Ovary (tissue), 9 donors: ENCODE data around the gene ZNF527. TPM values are rescaled to one million over a fixed set of nuclear protein-coding genes. Genes with fewer than 3 reads are reported as not detected.

ENCODE experiments used
- DNase-seq, 5 donors: peaks; one replicate each; pipeline ENCODE4 v3.0.0-alpha.2; 2019 to 2020
- H3K27ac ChIP-seq, 2 donors: fragments of 200-600 bp; one replicate each; pipeline versions ENCODE4 v1.5.1 to v1.8.0; 2019 to 2022
- H3K27me3 ChIP-seq: fragments of 200-600 bp; one replicate; pipeline ENCODE4 v1.8.0; 2022
- H3K36me3 ChIP-seq: fragments of 200-600 bp; sonication (generic); one replicate; pipeline ENCODE4 v1.5.1; 2019
- H3K4me1 ChIP-seq: one replicate; pipeline ENCODE4 v1.8.1; 2013; ENCODE audit warnings: mild to moderate bottlenecking, moderate library complexity; ENCODE audit not compliant: insufficient read depth
- H3K4me3 ChIP-seq: fragments of 200-600 bp; sonication (generic); one replicate; pipeline ENCODE4 v1.5.1; 2017
- H3K9me3 ChIP-seq, 2 donors: fragments of 200-600 bp in 1 of 2; sonication (generic) in 1 of 2; one replicate each; pipeline versions ENCODE4 v1.5.1 to v1.8.1; 2013 to 2019; ENCODE audit warnings: mild to moderate bottlenecking in 1 of 2, moderate library complexity in 1 of 2
- EP300 ChIP-seq: sonication (generic); formaldehyde crosslinking; IDR thresholded peaks from one replicate; pipeline ENCODE4 v1.6.1; 2017; ENCODE audit warnings: antibody characterized with exemption
- POLR2A ChIP-seq: fragments of 450-650 bp; IDR thresholded peaks from one replicate; pipeline ENCODE4 v1.6.1; 2017; ENCODE audit warnings: antibody characterized with exemption, mild to moderate bottlenecking, moderate library complexity
- WGBS, 3 donors: extraction: QIAGEN DNeasy Blood & Tissue Kit in 1 of 3; methylation state at CpG; one replicate each; pipeline versions ENCODE4 v1.1.5 to v1.1.7; 2013 to 2017; 5-methylcytosine and 5-hydroxymethylcytosine counted together
- intact Hi-C, 4 donors: fragments of 100-400 bp; cut with DNase I; formaldehyde crosslinking; loops; one replicate each; pipeline versions ENCODE4 v1.11.0 to v1.15.1; 2022 to 2023
- polyA plus RNA-seq, 2 donors: library from polyadenylated mRNA; stranded (reverse); fragments of 200-250 nt in 1 of 2; fragments of 350-450 nt in 1 of 2; fragmentation: Illumina TruSeq in 1 of 2; extraction: RNeasy Lipid Tissue Mini Kit (QIAGEN cat#74804) in 1 of 2; gene quantifications; one replicate each; pipeline ENCODE4 v1.2.3, GENCODE V29; 2013 to 2014
- total RNA-seq, 7 donors: library from RNA; depleted of rRNA in 2 of 7; stranded (reverse); fragments of >200 nt in 2 of 7; fragmentation: NEBNext Ultra II Directional in 3 of 7; extraction: Animal tissue kit (Norgen Biotek cat#: 25700) in 3 of 7; gene quantifications; one replicate each; pipeline versions ENCODE4 v1.1.0 to v1.2.4, GENCODE V29; 2016 to 2023
- TF ChIP-seq, protein P1 (sequence below), 3 donors: fragments of 450-650 bp in 2 of 3; fragments of 200-600 bp in 1 of 3; IDR thresholded peaks; one replicate each; pipeline versions ENCODE4 v1.5.1 to v1.8.0; 2016 to 2022; ENCODE audit warnings: antibody characterized with exemption in 3 of 3, mild to moderate bottlenecking in 1 of 3
- donor health status: DM: no; HTN: no; CAD: no; lungs with moderate emphysema.
- donor health status: DM: no; HTN: no; CAD: no.
- donor health status: Bipolar disorder and iron deficiency.
- donor health status: DM: yes; HTN: yes; CAD: no.
- donor health status: DM: no; HTN: no; CAD: no.
- donor health status: DM: yes; HTN: yes; CAD: no.

The ZNF527 gene
- total and polyA plus RNA-seq, 9 donors = 4.8 to 11.5 (median 7.0) TPM

DNA sequence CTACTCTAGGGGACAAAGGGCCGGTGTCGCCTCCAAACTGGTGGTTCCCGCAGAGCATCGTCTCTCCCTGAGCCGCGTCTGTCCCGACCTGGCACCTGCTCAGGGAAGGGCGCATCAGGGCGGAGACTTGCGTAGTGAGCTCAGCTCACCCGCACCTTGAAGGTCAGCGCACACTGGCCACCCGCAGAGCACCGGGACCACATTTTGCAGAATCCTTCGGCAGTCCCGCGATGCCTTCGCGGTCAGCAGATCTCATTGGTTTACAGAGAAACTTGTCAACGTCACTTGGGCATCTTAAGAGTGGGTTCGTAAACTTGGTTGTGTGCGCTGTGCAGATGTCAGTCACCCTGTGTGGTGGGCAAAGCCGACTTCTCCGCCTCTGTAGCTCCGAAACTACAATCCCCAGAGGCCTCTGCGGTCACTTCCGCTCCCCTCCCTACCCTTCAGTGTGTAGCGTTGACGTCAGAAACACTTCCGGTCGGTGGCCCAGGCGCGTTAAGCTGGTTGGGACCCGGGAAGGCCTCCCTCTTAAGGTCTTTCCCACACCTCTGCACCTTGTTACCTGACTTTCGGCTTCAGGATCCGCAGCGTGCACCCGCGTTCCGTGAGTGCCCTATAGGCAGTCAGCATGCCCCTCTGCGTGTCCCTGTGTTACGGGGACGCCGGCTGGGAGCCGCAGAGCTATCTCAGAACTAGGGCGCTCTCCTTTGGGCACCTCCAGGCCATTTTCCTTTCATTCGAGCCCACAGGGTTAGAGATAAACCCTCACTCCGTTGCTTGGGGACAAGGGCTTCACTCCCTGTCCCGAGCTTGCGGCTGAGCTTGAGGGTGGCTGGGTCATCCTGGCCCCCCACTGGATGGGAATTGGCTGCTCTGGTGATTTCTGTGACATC is 36.5 kb upstream of the ZNF527 start:
- Histone ChIP-seq H3K36me3 (no peaks in the 10 kb centered on the region), H3K27ac (peak overlapping the region; percentile 60 to 67), H3K27me3 (no peaks in the 10 kb centered on the region), H3K4me1 (peaks cover 4% of the 10 kb centered on the region), H3K9me3 (no peaks in the 10 kb centered on the region), H3K4me3 (peak overlapping the region; percentile 73)
- intact Hi-C loops = no loop called here
- DNase-seq = peak; percentile 85 to 93 (median 89)
- 2 to 8% (median 4%) methylated on average over 45 to 50 of the region's 50 CpGs for WGBS, 3 donors
- TF ChIP-seq, protein P1, sequence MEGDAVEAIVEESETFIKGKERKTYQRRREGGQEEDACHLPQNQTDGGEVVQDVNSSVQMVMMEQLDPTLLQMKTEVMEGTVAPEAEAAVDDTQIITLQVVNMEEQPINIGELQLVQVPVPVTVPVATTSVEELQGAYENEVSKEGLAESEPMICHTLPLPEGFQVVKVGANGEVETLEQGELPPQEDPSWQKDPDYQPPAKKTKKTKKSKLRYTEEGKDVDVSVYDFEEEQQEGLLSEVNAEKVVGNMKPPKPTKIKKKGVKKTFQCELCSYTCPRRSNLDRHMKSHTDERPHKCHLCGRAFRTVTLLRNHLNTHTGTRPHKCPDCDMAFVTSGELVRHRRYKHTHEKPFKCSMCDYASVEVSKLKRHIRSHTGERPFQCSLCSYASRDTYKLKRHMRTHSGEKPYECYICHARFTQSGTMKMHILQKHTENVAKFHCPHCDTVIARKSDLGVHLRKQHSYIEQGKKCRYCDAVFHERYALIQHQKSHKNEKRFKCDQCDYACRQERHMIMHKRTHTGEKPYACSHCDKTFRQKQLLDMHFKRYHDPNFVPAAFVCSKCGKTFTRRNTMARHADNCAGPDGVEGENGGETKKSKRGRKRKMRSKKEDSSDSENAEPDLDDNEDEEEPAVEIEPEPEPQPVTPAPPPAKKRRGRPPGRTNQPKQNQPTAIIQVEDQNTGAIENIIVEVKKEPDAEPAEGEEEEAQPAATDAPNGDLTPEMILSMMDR (IDR thresholded peaks at IDR 0.05) = no peak
- TF ChIP-seq POLR2A (peak; percentile 63), EP300 (no peak)

DNA sequence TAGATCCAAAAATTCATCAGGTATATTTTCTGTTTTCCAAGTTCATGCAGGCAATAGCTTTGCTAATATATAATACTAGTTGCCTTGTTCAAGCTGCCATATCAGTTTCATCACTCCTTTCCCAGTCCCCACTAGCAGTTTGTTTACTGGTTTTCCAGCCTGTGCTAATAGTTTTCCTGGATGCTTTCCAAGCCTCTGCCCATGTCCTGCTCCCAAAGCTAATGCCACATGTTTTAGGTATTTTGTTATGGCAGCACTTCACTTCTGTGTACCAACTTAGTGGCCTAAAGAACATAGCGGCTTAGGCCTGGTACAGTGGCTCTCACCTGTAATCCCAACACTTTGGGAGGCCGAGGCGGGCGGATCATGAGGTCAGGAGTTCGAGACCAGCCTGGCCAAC is 28.1 kb upstream of the ZNF527 start:
- no peaks in the 10 kb centered on the region for H3K27me3 ChIP-seq
- H3K9me3 ChIP-seq = no peaks in the 10 kb centered on the region
- intact Hi-C loops = no loop called here
- H3K4me1 ChIP-seq = no peaks in the 10 kb centered on the region
- H3K27ac ChIP-seq = no peak overlapping the region
- TF ChIP-seq POLR2A = no peak
- no peak for TF ChIP-seq EP300
- TF ChIP-seq, protein P1 (IDR thresholded peaks at IDR 0.05) = no peak
- H3K4me3 ChIP-seq = no peak overlapping the region
- no peaks in the 10 kb centered on the region for H3K36me3 ChIP-seq
- 96 to 100% (median 98%) methylated on average over 5 of the region's 5 CpGs for WGBS, 3 donors
- DNase-seq = no peak

DNA sequence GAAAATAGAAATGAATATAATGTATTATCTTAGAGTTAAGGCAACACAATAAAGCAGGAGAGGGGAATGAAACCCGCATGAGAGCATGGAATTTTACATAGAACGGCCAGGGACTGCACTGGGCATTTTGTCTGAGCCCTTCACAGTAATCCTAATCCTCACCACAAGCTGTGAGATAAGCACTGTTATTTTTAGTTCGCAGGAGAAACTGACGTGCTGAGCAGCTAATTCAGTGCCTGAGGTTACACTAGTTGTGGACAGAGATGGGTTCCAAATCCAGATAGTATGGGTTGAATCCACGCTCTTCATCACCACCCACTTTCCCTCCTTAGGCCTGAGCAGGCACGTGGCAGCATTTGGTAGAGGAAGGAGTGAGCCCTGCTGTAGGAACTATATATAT is 24.8 kb upstream of the ZNF527 start:
- Histone ChIP-seq H3K27me3 (no peaks in the 10 kb centered on the region), H3K4me3 (no peak overlapping the region), H3K4me1 (no peaks in the 10 kb centered on the region), H3K9me3 (no peaks in the 10 kb centered on the region), H3K27ac (no peak overlapping the region), H3K36me3 (no peaks in the 10 kb centered on the region)
- TF ChIP-seq EP300 = no peak
- TF ChIP-seq, protein P1 (IDR thresholded peaks at IDR 0.05) = no peak
- TF ChIP-seq POLR2A = no peak
- intact Hi-C loops = no loop called here
- no peak for DNase-seq
- WGBS, 3 donors = 75 to 79% (median 77%) methylated on average over 6 of the region's 6 CpGs

DNA sequence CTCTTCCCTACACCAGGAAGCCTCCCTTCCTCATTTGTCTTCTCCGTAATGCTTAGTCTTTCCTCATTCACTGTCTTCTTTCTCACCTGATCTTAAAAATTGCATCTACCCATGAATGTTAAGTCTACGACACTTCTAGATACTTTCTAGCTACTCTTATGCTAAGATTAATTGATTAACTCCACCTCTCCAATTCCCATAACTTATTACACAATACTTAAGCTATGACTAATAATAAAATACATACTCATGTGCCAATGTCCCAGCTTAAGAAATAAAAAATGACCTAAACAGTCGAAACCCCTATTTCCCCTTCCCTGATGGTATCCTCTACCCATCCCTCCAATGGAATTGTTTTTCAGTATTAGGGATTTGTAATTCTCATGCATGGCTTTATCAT is 22.8 kb upstream of the ZNF527 start:
- Histone ChIP-seq H3K27ac (no peak overlapping the region), H3K4me3 (no peak overlapping the region), H3K9me3 (no peaks in the 10 kb centered on the region), H3K4me1 (no peaks in the 10 kb centered on the region), H3K27me3 (no peaks in the 10 kb centered on the region), H3K36me3 (no peaks in the 10 kb centered on the region)
- 95 to 98% (median 96%) methylated on average over 3 of the region's 3 CpGs for WGBS, 3 donors
- intact Hi-C loops = no loop called here
- no peak for DNase-seq
- TF ChIP-seq EP300 (no peak), POLR2A (no peak)
- TF ChIP-seq, protein P1 (IDR thresholded peaks at IDR 0.05) = no peak
